Stimulated activated CD4-positive, alpha-beta T cell treated with anti-CD3 and anti-CD28 coated beads, Interleukin-15, amount 100 ng/mL, for 1 hour (primary cell): ENCODE results near the gene NUFIP2.
"Not testable (repeated sequence)": the region's sequence is repeated elsewhere in the genome, so short reads cannot be mapped to it uniquely, and the experiment has no call there.

ENCODE experiments used
- DNase-seq, 2 donors: peaks; one replicate each; pipeline ENCODE4 v3.0.0-alpha.2; 2020; ENCODE audit warnings: low read depth in 1 of 2, low spot score in 1 of 2

NUFIP2 gene

DNA sequence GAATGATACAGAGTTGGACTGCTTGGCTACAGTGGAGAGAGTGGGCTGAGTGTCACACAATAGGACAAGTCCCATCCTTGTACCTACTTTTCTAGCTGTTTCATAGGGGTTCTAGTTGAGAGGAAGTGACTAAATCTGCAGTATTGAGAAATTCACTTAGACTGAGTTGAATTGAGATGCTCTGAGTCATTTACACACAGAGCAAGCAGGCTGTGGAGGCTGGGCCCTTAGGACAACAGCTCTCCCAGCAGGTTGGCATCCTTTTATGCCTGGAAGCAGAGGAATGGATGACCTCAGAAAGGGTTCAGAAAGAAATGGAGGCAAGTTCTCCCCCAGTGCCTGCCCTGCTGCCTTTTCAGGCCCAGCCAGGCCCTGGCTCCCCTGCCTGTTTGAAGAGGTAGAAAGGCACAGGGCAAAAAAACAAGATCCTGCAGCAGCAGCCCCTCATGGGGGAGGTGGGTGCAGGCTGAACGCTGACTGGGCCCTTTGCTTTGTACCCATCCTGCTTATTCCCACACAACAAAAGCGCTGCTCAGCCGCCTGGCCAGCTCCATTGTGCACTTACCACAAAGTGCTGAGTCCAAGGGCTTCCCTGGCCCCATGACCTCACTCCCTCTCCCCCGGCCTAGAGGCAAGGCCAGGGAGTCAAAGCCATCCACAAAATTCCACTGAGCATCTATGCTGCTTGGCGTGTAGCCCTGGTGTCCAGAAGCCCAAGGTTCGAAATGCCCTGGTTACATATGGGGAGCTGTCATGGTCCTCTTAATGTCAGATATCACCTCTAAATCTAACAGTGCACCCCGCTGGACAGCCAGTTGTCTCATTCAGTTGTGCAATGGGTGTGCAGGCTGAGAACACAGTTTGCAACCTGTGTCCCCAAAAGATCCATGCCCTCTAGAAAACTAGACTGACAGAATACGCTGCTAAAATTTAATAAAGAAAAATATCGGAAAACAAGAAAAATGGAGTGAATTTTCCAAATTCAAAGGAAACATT is 52.7 kb downstream of the NUFIP2 start:
- DNase-seq = no peak

GRCh38 chr17:29240477-29240876 is 53.5 kb downstream of the NUFIP2 start:
- DNase-seq = no peak

DNA sequence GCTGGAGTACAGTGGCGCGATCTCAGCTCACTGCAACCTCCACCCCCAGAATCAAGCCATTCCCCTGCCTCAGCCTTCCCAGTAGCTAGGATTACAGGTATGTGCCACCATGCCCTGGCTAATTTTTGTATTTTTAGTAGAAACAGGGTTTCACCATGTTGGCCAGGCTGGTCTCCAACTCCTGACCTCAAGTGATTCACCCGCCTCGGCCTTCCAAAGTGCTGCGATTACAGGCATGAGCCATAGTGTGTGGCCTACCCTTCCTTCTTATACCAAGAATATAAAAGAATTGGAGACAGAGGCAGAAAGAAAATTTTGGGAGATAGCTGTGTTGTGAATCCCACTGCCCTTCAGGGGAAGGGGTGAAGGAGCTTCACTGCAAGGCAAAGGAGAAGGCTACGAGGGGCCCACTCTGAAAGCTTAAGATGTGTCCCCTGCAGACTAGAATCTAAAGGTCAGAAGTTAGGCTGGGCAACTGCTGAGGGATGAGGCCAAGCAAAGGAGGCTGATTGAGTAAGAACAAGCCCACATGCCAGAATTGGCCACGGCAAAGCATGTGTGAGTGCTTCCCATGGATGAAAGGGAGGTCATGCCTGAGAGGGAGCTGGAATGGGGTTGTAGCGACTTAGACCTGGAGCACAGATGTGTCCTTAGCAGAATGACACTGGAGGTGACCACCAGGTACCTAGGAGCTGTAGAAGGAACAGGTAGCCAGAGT is 55.7 kb downstream of the NUFIP2 start:
- no peak for DNase-seq

GRCh38 chr17:29237476-29238132 is 56.3 kb downstream of the NUFIP2 start:
- DNase-seq = no peak

- no peak for DNase-seq
Observed at GRCh38 chr17:29235904-29236303, 58.0 kb downstream of the NUFIP2 start.

DNA sequence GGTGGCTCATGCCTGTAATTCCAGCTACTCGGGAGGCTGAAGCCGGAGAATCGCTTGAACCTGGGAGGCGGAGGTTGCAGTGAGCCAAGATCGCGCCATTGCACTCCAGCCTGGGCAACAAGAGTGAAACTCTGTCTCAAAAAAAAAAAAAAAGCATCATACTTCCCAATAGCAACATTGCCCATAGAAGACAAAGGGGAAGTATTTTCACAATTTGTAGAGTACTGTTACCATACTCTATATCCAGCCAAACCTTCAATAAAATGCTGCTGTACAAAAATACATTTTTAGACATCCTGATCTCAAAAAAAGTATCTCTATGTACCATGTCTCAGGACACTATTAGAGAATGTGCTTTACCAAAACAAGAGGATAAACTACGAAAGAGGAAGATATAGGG is 59.0 kb downstream of the NUFIP2 start:
- DNase-seq = not testable (repeated sequence)

DNA sequence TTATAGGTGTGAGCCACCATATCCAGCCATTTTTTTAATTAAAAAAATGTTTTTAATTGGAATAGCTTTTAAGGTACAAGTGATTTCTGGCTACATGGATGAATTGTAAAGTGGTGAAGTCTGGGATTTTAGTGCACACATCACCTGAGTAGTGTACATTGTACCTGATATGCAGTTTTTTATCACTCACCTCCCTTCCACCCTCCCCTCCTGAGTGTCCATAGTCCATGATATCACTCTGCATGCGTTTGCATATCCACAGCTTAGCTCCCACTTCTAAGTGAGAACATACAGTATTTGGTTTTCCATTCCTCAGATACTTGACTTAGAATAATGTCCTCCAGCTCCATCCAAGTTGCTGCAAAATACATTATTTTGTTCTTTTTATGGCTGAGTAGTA is 60.6 kb downstream of the NUFIP2 start:
- DNase-seq = no peak

DNA sequence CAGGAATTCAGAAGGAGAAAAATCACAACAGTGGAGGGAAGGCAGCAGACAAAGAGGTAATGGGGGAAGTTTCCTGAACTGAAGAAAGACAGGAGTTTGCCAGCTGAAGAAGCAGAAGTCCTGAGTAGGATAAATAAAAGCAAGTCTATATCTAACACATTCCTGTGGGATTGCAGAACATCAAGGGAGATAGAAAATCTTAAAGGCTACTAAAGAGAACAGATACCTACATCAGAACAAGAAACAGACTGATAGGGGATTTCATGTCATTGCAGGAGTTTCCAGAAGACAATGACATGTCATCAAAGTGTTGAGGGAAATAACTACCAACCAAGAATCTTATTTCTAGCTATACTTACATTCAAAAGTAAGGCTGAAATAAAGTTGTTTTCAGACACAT is 68.6 kb downstream of the NUFIP2 start:
- DNase-seq = no peak

DNA sequence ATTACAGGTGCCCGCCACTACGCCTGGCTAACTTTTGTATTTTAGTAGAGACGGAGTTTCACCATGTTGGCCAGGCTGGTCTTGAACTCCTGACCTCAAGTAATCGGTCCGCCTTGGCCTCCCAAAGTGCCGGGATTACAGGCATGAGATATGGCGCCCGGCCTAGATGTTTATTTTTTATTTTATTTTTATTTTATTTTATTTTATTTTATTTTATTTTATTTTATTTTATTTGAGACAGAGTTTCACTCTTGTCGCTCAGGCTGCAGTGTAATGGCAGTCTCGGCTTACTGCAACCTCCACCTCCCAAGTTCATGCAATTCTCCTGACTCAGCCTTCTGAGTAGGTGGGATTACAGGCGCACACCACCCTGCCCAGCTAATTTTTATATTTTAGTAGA is 72.6 kb downstream of the NUFIP2 start:
- DNase-seq = not testable (repeated sequence)

DNA sequence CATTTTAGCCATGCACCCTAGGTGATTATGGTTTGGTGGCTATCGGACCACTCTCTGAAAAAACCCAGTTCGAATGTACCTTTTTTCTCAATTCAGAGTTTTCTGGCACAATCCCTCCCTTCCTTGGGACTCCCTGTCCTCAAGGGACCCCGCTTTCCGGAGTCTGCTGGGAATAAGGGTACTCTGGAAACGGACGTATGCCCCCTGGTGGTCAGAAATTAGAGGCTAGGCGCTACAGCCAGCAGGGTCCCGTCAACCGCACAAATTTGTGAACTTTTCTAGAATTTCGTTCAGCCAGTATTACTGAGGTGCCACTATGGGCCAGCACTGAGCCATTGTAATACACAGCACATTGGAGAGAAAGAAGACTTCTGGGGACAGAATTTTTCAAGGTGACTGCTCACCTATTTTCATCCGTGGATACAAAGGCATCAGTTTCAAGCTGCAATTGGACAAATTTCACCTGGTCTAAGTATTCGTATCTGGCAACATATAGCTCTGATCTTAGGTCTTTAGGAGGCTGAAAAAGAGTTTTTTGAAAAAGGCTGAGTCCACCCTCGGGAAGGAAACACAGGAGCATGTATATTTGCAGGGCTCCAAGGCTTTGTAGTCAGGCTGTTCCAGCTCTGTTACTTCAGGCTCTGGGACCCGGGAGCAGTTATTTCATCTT is 74.4 kb downstream of the NUFIP2 start:
- peak; percentile 35 to 47 for DNase-seq

DNA sequence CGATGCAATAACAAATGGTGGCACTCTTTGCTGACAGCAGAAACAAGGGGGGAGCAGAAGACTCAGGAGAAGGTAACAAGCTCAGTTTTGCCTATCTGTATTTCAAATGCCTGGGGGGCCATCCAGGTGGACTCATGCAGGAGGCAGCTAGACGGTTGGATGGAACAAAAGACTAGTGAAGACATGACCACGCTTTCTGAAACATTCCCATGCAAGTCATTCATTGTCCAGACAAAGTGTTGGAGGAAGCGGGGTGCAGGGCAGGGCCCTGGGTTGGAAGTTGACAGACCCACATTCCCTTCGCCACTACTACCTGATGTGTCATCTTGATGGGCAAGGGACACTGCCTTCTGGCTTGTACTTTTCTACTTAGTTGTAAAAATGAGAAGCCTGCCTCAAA is 77.1 kb downstream of the NUFIP2 start:
- no peak for DNase-seq

- no peak for DNase-seq
Observed at GRCh38 chr17:29216181-29216580, 77.8 kb downstream of the NUFIP2 start.

GRCh38 chr17:29215717-29216116 is 78.2 kb downstream of the NUFIP2 start:
- DNase-seq = no peak

DNA sequence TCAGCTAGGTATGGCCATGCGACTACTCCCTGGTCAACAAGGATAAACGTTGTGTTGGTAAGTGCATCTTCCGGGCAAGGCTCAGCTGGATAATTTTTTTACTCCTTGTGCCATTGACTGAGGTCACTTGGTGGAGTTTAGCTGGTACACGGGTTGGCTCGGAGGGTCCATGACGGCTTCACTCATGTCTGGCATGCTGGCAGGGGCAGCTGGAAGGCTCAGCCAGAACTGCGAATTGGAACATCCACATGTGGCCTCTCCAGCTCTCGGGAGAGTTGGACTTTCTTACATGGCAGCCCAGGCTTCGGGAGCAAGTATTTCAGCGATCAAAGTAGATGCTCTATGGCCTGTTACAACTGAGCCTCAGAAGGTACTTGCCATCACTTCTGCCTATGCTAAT is 78.8 kb downstream of the NUFIP2 start:
- DNase-seq = no peak

GRCh38 chr17:29214215-29215146 is 79.5 kb downstream of the NUFIP2 start:
- no peak for DNase-seq

- no peak for DNase-seq
Observed at GRCh38 chr17:29212681-29213121, 81.2 kb downstream of the NUFIP2 start.

- no peak for DNase-seq
Observed at GRCh38 chr17:29212094-29212631, 81.8 kb downstream of the NUFIP2 start.

DNA sequence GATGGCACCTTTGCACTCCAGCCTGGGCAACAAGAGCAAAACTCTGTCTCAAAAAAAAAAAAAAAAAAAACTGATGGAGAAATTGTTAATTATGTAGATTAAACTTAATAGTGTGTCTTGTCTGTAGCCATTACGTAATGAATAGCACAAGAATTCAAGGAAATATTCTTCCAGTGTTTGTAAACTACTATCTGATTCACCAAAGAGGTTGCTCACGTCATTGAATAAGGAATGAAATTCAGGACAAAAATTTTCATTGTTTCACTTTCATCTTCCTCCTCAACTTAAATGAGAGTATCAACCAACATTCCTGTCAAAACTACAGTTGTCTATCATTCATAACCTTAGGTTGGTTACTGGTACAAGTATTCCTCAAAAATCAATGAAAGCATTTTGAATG is 83.1 kb downstream of the NUFIP2 start:
- no peak for DNase-seq

DNA sequence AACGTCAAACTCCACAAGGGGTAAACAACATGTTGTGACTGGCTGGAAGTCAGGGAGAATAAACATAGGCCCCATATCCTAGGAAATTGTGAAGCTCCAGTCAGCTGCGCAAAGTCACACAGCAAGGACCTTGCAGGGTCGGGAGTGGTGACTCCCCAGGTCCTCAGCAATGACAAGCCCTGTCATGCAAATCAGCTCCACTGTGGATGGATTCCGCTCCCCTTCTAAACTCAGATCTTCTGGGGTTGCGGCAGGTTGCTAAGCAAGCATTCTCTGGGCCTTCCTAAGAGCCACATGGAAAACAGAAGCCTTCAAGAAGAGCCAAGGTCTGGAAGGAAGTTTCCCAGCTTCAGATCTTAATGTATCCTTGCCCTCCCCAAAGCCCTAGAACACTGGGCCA is 84.9 kb downstream of the NUFIP2 start:
- DNase-seq = no peak

DNA sequence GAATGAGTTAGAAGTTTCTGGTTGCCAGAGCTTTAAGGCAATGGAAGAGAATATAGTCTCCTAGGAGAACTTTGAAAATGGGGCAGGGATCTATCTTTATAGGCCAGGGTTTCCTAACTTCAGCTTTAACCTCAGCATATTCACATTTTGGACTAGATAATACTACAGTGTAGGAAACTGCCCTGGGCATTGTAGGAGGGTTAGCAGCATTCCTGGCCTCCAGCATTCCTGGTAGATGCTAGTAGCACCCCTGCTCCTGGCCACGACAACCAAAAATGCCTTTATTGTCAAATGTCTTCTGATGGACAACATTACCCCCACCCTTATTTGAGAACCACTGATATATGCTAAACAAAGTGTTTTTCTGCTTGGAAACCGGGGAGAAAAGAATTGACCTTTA is 86.0 kb downstream of the NUFIP2 start:
- no peak for DNase-seq
